Epithelial cell of esophagus (primary cell): ENCODE results near the gene ZNF559.

Source experiments
- DNase-seq: peaks from one replicate; pipeline ENCODE4 v3.0.0; 2010; ENCODE audit warnings: low read depth
- H3K4me3 ChIP-seq: 2 replicates; pipeline ENCODE4 v1.5.1; 2011; ENCODE audit warnings: mild to moderate bottlenecking, low read length, control low read depth
- CTCF ChIP-seq: IDR thresholded peaks from 2 replicates; pipeline ENCODE4 v1.5.1; 2011; ENCODE audit warnings: low read depth, mild to moderate bottlenecking, low read length, control low read depth, inconsistent platforms; ENCODE audit not compliant: insufficient read depth; ENCODE audit errors: missing control alignments

ZNF559 gene

GRCh38 chr19:9354651-9355050, 30.7 kb downstream of the ZNF559 start:
- H3K4me3 ChIP-seq, result no peak overlapping the region
- no peak for DNase-seq
- TF ChIP-seq CTCF, result no peak

GRCh38 chr19:9362905-9363304, 38.9 kb downstream of the ZNF559 start, which contains the start of gene ZNF177:
Gene ZNF177 (plus strand): TSS chr19:9363013. CDS start chr19:9378312, 15,299 bp downstream.
- no peak for TF ChIP-seq CTCF
- no peak for DNase-seq
- peak within 1 kb of the TSS; percentile 36 for H3K4me3 ChIP-seq

DNA sequence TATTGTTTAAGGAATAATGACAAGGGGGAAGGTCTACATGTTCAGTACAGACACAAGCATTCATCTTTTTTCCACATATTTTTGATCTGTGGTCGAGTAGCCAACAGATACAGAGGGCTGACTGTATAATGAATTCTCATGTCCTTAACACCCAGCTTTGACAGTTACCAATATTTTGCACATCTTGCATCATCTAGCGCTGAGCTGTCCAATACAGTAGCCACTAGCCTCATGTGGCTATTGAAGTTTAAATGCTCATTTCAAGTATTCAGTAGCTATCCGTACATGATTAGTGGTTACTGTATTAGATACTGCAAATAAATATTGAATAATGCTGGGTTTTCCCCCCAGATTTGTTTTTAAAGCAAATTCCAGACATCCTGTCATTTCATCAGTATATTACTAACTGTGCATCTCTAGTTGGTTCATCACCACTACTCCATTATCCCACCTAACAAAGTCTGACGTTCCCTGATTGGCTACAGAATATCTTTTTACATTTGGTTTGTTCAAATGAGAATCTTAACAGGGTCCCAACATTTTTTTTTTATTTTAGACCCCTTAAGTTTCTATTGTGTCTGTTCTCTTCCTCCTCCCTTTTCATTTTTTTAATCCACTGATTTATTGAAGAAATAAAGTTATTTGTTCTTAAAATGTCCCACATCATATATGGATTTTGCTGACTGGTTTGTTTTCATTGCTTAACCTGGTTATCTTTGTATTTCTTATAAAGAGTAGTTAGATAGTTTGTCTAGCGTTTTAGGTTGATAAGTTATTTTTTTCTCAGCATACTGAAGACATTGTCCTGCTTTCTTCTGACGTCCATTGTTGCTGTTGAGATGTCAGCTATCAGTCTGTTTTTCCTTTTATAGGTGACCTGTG, 47.0 kb downstream of the ZNF559 start:
- H3K4me3 ChIP-seq, result no peak overlapping the region
- DNase-seq, result no peak
- no peak for TF ChIP-seq CTCF

- DNase-seq, result no peak
- no peak overlapping the region for H3K4me3 ChIP-seq
- TF ChIP-seq CTCF, result no peak
Observed at GRCh38 chr19:9381361-9381785, 57.4 kb downstream of the ZNF559 start.
